ENCODE measurements around the gene TASOR.
"Not testable (repeated sequence)": the region's sequence is repeated elsewhere in the genome, so short reads cannot be mapped to it uniquely, and the experiment has no call there.

Gene TASOR, protein sequence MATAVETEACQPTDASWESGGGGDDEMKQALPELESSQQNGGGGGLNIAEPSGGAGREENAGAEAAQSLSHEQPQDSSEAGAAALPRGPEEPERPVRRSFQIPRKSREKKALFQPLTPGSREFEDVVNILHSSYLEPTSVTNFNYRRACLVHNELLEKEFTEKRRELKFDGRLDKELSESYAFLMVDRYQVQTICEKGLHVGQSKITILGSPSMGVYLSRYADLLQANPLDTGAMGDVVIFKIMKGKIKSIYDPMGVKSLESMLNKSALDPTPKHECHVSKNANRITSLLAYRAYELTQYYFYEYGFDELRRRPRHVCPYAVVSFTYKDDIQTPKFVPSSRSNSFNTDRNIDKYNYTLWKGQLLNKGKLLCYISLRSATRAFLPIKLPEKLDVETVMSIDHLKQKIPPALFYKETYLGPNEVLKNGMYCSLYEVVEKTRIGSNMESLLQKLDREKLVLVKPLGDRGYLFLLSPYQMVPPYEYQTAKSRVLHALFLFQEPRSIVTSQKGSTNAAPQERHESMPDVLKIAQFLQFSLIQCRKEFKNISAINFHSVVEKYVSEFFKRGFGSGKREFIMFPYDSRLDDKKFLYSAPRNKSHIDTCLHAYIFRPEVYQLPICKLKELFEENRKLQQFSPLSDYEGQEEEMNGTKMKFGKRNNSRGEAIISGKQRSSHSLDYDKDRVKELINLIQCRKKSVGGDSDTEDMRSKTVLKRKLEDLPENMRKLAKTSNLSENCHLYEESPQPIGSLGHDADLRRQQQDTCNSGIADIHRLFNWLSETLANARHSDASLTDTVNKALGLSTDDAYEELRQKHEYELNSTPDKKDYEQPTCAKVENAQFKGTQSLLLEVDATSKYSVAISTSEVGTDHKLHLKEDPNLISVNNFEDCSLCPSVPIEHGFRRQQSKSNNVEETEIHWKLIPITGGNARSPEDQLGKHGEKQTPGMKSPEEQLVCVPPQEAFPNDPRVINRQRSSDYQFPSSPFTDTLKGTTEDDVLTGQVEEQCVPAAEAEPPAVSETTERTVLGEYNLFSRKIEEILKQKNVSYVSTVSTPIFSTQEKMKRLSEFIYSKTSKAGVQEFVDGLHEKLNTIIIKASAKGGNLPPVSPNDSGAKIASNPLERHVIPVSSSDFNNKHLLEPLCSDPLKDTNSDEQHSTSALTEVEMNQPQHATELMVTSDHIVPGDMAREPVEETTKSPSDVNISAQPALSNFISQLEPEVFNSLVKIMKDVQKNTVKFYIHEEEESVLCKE (N-terminal part only)

DNA sequence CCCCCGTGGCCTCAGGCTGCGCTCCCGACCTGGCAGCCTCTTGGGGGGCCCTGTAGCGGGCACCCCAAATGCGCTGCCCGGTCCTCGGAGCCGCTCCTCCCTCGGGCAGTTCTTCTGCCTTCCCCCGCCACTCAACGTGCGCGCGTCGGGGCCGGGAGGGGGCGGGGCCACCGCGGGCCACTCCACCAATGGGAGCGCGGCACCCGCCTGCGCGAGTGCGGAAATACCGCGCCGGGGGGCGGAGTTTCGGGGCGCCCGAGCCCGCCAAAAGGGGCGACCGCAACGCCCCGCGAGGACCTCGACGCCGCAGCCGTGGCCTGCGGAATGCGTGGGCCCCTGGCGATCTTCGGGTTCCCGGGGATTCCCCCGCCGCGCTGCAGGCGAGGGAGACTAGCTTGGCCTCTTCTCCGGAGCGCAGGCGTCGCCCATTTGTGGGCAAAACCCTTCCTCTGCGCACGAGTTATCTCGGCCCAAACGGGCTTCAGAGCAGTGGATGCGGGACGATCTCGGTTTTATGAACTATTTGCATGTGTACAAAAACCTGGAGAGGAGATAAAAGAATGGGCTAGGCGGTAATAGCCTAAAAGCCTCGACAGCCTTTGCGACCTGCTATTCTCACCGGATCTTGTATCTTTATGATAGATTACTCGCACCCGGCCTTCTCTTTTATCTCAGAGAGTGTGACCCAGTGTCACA is at the start of gene TASOR:
Gene TASOR, minus strand, starts transcription at position 144 of the 696 bp plus-strand sequence. CDS start 259 bp downstream, outside the sequence.
- H3K4me3 ChIP-seq (ENCODE audit: low read depth in 1 of 2, low read length in 2 of 2), result peak within 1 kb of the TSS; percentile 87 to 92
- H3K27me3 ChIP-seq (ENCODE audit: low read depth, low read length), result no peaks in the 10 kb centered on the region
- H3K27ac ChIP-seq (ENCODE audit: low read length), result peak within 1 kb of the TSS; percentile 94
- H3K4me1 ChIP-seq (ENCODE audit: control insufficient read depth in 1 of 2, insufficient read depth in 2 of 2, low read length in 2 of 2), result peaks cover 9 to 22% of the 10 kb centered on the region in 2 donors
- H3K36me3 ChIP-seq (ENCODE audit: control insufficient read depth in 1 of 2, insufficient read depth in 2 of 2, low read length in 2 of 2), result no peaks in the 10 kb centered on the region
- peaks cover 0 to 3% of the 10 kb centered on the region in 2 donors for H3K9me3 ChIP-seq (ENCODE audit: control insufficient read depth in 1 of 2, low read length in 2 of 2)

GRCh38 chr3:56732109-56732508 is 49.0 kb upstream of the TASOR start:
- Histone ChIP-seq H3K9me3 (ENCODE audit: control insufficient read depth in 1 of 2, low read length in 2 of 2) (no peaks in the 10 kb centered on the region), H3K36me3 (ENCODE audit: control insufficient read depth in 1 of 2, insufficient read depth in 2 of 2, low read length in 2 of 2) (peaks cover 34 to 52% of the 10 kb centered on the region in 2 donors), H3K4me1 (ENCODE audit: control insufficient read depth in 1 of 2, insufficient read depth in 2 of 2, low read length in 2 of 2) (no peaks in the 10 kb centered on the region), H3K4me3 (ENCODE audit: low read depth in 1 of 2, low read length in 2 of 2) (no peak overlapping the region), H3K27ac (ENCODE audit: low read length) (no peak overlapping the region), H3K27me3 (ENCODE audit: low read depth, low read length) (no peaks in the 10 kb centered on the region)

GRCh38 chr3:56725175-56725574 is 42.1 kb upstream of the TASOR start:
- H3K27ac ChIP-seq (ENCODE audit: low read length), result no peak overlapping the region
- no peak overlapping the region for H3K4me3 ChIP-seq (ENCODE audit: low read depth in 1 of 2, low read length in 2 of 2)
- H3K27me3 ChIP-seq (ENCODE audit: low read depth, low read length), result no peaks in the 10 kb centered on the region
- no peaks in the 10 kb centered on the region for H3K9me3 ChIP-seq (ENCODE audit: control insufficient read depth in 1 of 2, low read length in 2 of 2)
- peaks cover 24 to 36% of the 10 kb centered on the region in 2 donors for H3K36me3 ChIP-seq (ENCODE audit: control insufficient read depth in 1 of 2, insufficient read depth in 2 of 2, low read length in 2 of 2)
- no peaks in the 10 kb centered on the region for H3K4me1 ChIP-seq (ENCODE audit: control insufficient read depth in 1 of 2, insufficient read depth in 2 of 2, low read length in 2 of 2)

- no peaks in the 10 kb centered on the region for H3K9me3 ChIP-seq (ENCODE audit: control insufficient read depth in 1 of 2, low read length in 2 of 2)
- H3K27ac ChIP-seq (ENCODE audit: low read length), result no peak overlapping the region
- H3K27me3 ChIP-seq (ENCODE audit: low read depth, low read length), result no peaks in the 10 kb centered on the region
- no peak overlapping the region for H3K4me3 ChIP-seq (ENCODE audit: low read depth in 1 of 2, low read length in 2 of 2)
- H3K4me1 ChIP-seq (ENCODE audit: control insufficient read depth in 1 of 2, insufficient read depth in 2 of 2, low read length in 2 of 2), result no peaks in the 10 kb centered on the region
- peaks cover 24 to 34% of the 10 kb centered on the region in 2 donors for H3K36me3 ChIP-seq (ENCODE audit: control insufficient read depth in 1 of 2, insufficient read depth in 2 of 2, low read length in 2 of 2)
Measured at GRCh38 chr3:56724676-56725075, 41.6 kb upstream of the TASOR start.

DNA sequence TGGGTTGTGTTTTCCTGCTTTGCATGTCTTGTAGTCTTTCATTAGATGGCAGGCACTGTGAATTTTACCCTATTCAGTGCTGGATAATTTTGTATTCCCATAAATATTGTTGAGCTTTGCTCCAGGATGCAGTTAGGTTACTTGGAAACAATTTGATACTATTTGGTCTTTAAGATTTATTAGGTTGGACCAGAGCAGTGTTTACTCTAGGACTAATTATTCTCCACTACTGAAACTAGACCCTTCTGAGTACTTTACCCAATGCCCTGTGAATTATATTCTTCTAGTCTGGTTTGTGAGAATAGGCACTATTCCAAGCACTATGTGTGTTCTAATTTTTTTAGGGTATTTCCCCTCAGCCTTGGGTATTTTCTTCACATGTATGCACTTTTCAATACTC is 37.8 kb upstream of the TASOR start:
- Histone ChIP-seq H3K27me3 (ENCODE audit: low read depth, low read length) (no peaks in the 10 kb centered on the region), H3K27ac (ENCODE audit: low read length) (no peak overlapping the region), H3K4me3 (ENCODE audit: low read depth in 1 of 2, low read length in 2 of 2) (no peak overlapping the region), H3K4me1 (ENCODE audit: control insufficient read depth in 1 of 2, insufficient read depth in 2 of 2, low read length in 2 of 2) (no peaks in the 10 kb centered on the region), H3K36me3 (ENCODE audit: control insufficient read depth in 1 of 2, insufficient read depth in 2 of 2, low read length in 2 of 2) (peaks cover 0 to 5% of the 10 kb centered on the region in 2 donors), H3K9me3 (ENCODE audit: control insufficient read depth in 1 of 2, low read length in 2 of 2) (peaks cover 0 to under 1% of the 10 kb centered on the region in 2 donors)

- H3K9me3 ChIP-seq (ENCODE audit: control insufficient read depth in 1 of 2, low read length in 2 of 2); H3K27me3 ChIP-seq (ENCODE audit: low read depth, low read length); H3K4me1 ChIP-seq (ENCODE audit: control insufficient read depth in 1 of 2, insufficient read depth in 2 of 2, low read length in 2 of 2); H3K4me3 ChIP-seq (ENCODE audit: low read depth in 1 of 2, low read length in 2 of 2); H3K36me3 ChIP-seq (ENCODE audit: control insufficient read depth in 1 of 2, insufficient read depth in 2 of 2, low read length in 2 of 2); H3K27ac ChIP-seq (ENCODE audit: low read length): not testable (repeated sequence)
Measured at GRCh38 chr3:56718809-56719208, 35.7 kb upstream of the TASOR start.

DNA sequence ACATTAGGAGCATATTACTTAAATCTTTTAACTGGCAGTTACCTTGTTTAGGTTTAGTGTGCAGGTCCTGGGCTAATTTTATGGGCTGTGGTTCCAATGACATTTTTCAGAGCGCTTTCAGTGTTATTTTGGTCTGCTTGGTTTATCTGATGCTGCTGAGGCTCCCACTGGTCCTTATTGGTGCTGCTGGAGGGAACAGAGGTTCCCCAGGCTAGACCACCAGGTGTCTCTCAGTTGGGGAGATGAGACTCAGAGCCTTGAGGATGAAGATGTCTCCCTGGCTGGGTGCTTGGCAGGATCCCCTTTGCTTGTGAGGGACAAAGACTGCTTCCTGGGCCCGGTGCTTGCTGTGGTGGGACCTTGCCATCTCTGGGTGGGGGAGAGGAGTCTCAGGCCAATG is 28.3 kb upstream of the TASOR start:
- Histone ChIP-seq H3K27me3 (ENCODE audit: low read depth, low read length) (no peaks in the 10 kb centered on the region), H3K9me3 (ENCODE audit: control insufficient read depth in 1 of 2, low read length in 2 of 2) (peaks cover 6 to 8% of the 10 kb centered on the region in 2 donors)

DNA sequence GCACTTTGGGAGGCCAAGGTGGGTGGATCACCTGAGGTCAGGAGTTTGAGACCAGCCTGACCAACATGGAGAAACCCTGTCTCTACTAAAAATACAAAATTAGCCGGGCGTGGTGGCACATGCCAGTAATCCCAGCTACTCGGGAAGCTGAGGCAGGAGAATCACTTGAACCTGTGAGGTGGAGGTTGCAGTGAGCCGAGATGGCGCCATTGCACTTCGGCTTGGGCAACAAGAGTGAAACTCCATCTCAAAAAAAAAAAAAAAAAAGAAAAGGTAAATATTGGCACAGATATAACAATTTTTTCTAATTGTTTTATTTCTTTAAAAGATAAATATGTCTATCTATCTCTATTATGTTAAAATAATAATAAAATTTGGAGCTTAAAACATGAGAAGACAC is 24.3 kb upstream of the TASOR start:
- not testable (repeated sequence) for H3K36me3 ChIP-seq (ENCODE audit: control insufficient read depth in 1 of 2, insufficient read depth in 2 of 2, low read length in 2 of 2); H3K27me3 ChIP-seq (ENCODE audit: low read depth, low read length); H3K4me1 ChIP-seq (ENCODE audit: control insufficient read depth in 1 of 2, insufficient read depth in 2 of 2, low read length in 2 of 2); H3K4me3 ChIP-seq (ENCODE audit: low read depth in 1 of 2, low read length in 2 of 2); H3K9me3 ChIP-seq (ENCODE audit: control insufficient read depth in 1 of 2, low read length in 2 of 2); H3K27ac ChIP-seq (ENCODE audit: low read length)

More for the DNA sequence above, 28.3 kb upstream of the TASOR start:
- Histone ChIP-seq H3K4me1 (ENCODE audit: control insufficient read depth in 1 of 2, insufficient read depth in 2 of 2, low read length in 2 of 2) (no peaks in the 10 kb centered on the region), H3K27ac (ENCODE audit: low read length) (no peak overlapping the region), H3K36me3 (ENCODE audit: control insufficient read depth in 1 of 2, insufficient read depth in 2 of 2, low read length in 2 of 2) (no peaks in the 10 kb centered on the region), H3K4me3 (ENCODE audit: low read depth in 1 of 2, low read length in 2 of 2) (no peak overlapping the region)

GRCh38 chr3:56706629-56707028 is 23.6 kb upstream of the TASOR start:
- Histone ChIP-seq H3K36me3 (ENCODE audit: control insufficient read depth in 1 of 2, insufficient read depth in 2 of 2, low read length in 2 of 2) (no peaks in the 10 kb centered on the region), H3K4me3 (ENCODE audit: low read depth in 1 of 2, low read length in 2 of 2) (no peak overlapping the region), H3K4me1 (ENCODE audit: control insufficient read depth in 1 of 2, insufficient read depth in 2 of 2, low read length in 2 of 2) (no peaks in the 10 kb centered on the region), H3K27ac (ENCODE audit: low read length) (no peak overlapping the region), H3K27me3 (ENCODE audit: low read depth, low read length) (no peaks in the 10 kb centered on the region), H3K9me3 (ENCODE audit: control insufficient read depth in 1 of 2, low read length in 2 of 2) (no peaks in the 10 kb centered on the region)

DNA sequence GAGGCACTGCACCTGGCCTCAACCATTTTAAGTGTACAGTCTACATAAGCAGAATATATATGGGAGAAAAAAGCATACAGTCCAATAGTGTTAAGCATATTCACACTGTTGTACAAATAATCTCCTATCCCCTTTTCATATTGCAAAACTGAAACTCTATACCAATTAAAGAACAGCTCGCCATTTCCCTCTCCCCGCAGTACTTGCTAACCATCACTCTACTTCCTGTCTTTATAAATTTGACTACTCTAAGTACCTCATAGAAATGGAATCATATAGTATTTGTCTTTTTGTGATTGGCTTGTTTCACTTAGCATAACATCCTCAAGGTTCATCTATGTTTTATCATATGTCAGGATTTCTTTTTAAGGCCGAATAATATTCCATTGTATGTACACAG is 21.6 kb upstream of the TASOR start:
- H3K9me3 ChIP-seq (ENCODE audit: control insufficient read depth in 1 of 2, low read length in 2 of 2), result no peaks in the 10 kb centered on the region
- H3K4me3 ChIP-seq (ENCODE audit: low read depth in 1 of 2, low read length in 2 of 2), result no peak overlapping the region
- no peaks in the 10 kb centered on the region for H3K27me3 ChIP-seq (ENCODE audit: low read depth, low read length)
- no peaks in the 10 kb centered on the region for H3K36me3 ChIP-seq (ENCODE audit: control insufficient read depth in 1 of 2, insufficient read depth in 2 of 2, low read length in 2 of 2)
- no peaks in the 10 kb centered on the region for H3K4me1 ChIP-seq (ENCODE audit: control insufficient read depth in 1 of 2, insufficient read depth in 2 of 2, low read length in 2 of 2)
- no peak overlapping the region for H3K27ac ChIP-seq (ENCODE audit: low read length)

Measured in muscle layer of duodenum (tissue), 2 donors.